ENCODE results near the gene SVEP1. TPM values are rescaled to one million over a fixed set of nuclear protein-coding genes. Genes with fewer than 3 reads are reported as not detected.

SVEP1 gene
- total RNA-seq, 2 experiments from 2014 or later = not detected

DNA sequence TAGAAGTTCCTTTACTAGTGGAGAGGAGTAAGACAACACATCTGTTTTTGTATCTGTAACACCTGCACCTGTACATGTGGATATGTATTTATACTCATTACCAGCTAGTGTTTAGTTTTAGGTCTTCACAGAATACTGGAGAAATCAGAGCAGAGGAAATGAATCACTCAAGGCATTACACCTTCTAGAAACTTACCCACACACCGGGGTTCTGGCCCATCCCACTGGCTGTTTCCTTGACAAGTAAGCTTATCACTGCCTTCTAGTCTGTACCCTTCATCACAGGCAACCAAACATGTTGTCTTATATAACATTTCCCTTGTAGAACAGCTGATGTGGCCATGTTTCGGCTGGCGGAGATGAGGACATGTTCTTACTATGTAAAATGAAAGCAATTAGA, 76.7 kb downstream of the SVEP1 start:
- POLR2A ChIA-PET = no interaction called here
- Mint-ChIP-seq H3K4me1 (ENCODE audit: low read depth) (no peaks in the 10 kb centered on the region), H3K27ac (no peak overlapping the region), H3K36me3 (ENCODE audit: low read depth) (no peaks in the 10 kb centered on the region), H3K9me3 (ENCODE audit: insufficient read depth) (no peaks in the 10 kb centered on the region), H3K27me3 (ENCODE audit: low read depth) (no peaks in the 10 kb centered on the region), H3K4me3 (no peak overlapping the region)
- ATAC-seq (no peak), DNase-seq (no peak)
- CTCF ChIA-PET = no interaction called here

DNA sequence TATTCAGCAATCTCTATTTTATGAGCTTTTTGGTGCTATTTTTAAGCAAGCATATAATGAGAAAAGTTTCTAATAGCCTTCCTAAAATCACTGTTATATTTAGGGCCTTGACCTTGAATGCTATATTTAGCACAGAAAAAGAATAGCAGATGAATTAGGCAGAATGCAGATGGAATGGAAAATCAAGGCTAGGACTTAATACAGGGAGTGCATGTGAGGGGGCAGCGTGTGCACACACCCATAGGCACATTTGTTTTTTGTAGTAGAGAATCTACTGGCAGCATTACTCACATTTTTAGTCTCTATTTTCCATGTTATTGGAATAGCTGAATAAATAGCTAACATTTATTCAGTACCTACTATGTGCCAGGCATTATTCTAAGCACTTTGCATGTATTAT, 79.9 kb downstream of the SVEP1 start:
- no peak for DNase-seq
- no peak for ATAC-seq
- Mint-ChIP-seq H3K36me3 (ENCODE audit: low read depth) (no peaks in the 10 kb centered on the region), H3K27ac (no peak overlapping the region), H3K27me3 (ENCODE audit: low read depth) (no peaks in the 10 kb centered on the region), H3K9me3 (ENCODE audit: insufficient read depth) (no peaks in the 10 kb centered on the region), H3K4me3 (no peak overlapping the region), H3K4me1 (ENCODE audit: low read depth) (no peaks in the 10 kb centered on the region)
- CTCF ChIA-PET = no interaction called here
- POLR2A ChIA-PET = no interaction called here

DNA sequence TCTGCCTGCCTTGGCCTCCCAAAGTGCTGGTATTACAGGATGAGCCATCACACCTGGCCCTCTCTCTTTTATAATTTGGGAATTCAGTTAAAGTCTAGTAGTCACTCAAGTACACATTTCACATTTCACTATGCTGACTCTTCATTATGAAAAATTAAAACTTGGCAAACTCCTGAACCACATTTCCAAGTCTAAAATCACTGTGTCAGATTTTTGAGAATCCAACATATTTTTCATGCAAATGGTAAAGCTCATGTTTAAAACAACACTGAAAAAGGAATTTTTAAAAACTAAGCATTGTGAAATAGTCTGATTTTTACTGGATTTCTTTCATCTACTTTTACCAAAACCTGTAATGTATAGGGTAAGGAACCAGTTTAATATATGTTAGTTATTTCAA, 92.3 kb downstream of the SVEP1 start:
- Mint-ChIP-seq H3K36me3 (ENCODE audit: low read depth) (no peaks in the 10 kb centered on the region), H3K9me3 (ENCODE audit: insufficient read depth) (no peaks in the 10 kb centered on the region), H3K27ac (no peak overlapping the region), H3K27me3 (ENCODE audit: low read depth) (no peaks in the 10 kb centered on the region), H3K4me1 (ENCODE audit: low read depth) (no peaks in the 10 kb centered on the region), H3K4me3 (no peak overlapping the region)
- DNase-seq (no peak), ATAC-seq (no peak)
- POLR2A ChIA-PET = no interaction called here
- CTCF ChIA-PET = no interaction called here

DNA sequence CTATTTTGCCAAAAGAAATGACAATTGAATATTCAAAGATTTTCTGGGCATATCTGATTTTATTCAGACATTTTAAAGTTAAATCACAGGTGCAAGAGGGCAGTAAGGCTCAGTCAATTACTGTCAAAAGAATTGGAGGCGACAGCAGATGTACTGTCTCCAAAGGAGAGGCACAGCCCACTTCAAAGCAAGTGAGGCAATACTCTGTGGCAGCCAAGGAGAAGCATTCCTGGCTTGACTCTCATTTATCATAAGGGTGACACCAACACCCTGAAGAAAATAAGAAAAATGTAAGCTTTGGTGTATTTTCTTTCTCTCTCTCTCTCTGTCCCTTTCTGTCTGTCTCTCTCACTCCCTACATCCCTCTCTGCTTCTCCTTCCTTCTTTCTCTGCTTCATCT, 93.3 kb downstream of the SVEP1 start:
- H3K9me3 Mint-ChIP-seq (ENCODE audit: insufficient read depth) = no peaks in the 10 kb centered on the region
- no peaks in the 10 kb centered on the region for H3K27me3 Mint-ChIP-seq (ENCODE audit: low read depth)
- H3K36me3 Mint-ChIP-seq (ENCODE audit: low read depth) = no peaks in the 10 kb centered on the region
- no peak overlapping the region for H3K4me3 Mint-ChIP-seq
- ATAC-seq (no peak), DNase-seq (no peak)
- H3K27ac Mint-ChIP-seq = no peak overlapping the region
- H3K4me1 Mint-ChIP-seq (ENCODE audit: low read depth) = no peaks in the 10 kb centered on the region
- CTCF ChIA-PET = no interaction called here
- POLR2A ChIA-PET = no interaction called here

DNA sequence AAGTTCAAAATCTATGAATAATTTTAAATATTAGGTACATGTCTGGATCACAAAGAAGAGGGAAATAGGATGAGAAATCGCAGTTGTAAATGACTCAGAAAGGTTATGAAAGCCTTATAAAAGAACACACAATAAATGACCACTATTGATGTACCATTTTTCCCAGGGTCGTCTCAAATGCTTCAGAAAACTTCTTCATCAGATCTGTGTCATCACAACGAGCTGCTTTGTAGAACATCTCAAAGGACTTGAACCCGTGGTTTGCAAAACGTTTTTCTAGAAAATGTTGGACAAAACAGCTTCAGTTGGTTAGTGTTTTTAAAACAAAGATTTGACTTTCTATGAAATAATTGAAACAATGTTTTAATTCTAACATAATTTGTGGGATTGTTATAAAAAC, 100.1 kb downstream of the SVEP1 start:
- no peaks in the 10 kb centered on the region for H3K9me3 Mint-ChIP-seq (ENCODE audit: insufficient read depth)
- DNase-seq (no peak), ATAC-seq (no peak)
- no peaks in the 10 kb centered on the region for H3K36me3 Mint-ChIP-seq (ENCODE audit: low read depth)
- H3K4me3 Mint-ChIP-seq = no peak overlapping the region
- POLR2A ChIA-PET = no interaction called here
- H3K4me1 Mint-ChIP-seq (ENCODE audit: low read depth) = no peaks in the 10 kb centered on the region
- CTCF ChIA-PET = no interaction called here
- H3K27me3 Mint-ChIP-seq (ENCODE audit: low read depth) = no peaks in the 10 kb centered on the region
- no peak overlapping the region for H3K27ac Mint-ChIP-seq

DNA sequence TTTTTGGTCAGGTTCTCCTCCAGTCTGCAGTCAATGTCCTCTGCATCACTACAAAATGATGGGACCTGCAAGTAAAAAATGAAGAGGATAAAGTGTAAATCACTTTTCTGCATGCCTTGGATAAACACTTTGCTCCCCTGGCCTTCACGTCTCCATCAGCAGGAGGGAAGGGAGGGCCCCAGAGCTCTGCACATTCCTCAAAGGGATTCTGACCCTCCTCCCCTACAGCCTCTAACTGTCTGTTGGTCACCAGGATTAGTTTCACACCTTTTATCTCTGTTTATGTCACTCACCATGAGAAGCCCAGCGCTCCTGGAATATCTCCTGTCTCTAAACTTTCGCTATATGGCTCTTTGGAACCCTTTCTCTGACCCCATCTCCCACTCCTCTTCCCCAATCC, 103.3 kb downstream of the SVEP1 start:
- CTCF ChIA-PET = no interaction called here
- H3K9me3 Mint-ChIP-seq (ENCODE audit: insufficient read depth) = no peaks in the 10 kb centered on the region
- POLR2A ChIA-PET = no interaction called here

DNA sequence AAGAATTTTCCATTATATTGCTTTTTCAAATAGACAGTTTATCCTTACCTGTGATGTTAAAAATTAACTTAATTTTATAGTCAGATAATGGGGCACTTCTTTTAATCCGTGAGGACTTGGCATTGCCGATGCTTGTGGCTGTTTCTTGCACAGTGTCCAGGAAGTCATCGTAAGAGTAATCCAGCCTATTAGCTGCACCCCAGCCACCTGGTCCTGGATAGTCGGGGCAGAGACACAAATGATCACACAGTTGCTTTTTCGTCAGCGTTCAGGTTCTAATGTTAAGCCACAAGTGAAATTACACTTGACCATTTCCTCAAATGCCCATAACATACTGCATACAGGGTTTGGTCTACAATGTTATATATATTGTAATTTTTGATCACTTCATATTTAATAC, 107.4 kb downstream of the SVEP1 start:
- Mint-ChIP-seq H3K9me3 (ENCODE audit: insufficient read depth) (no peaks in the 10 kb centered on the region), H3K27me3 (ENCODE audit: low read depth) (no peaks in the 10 kb centered on the region), H3K36me3 (ENCODE audit: low read depth) (no peaks in the 10 kb centered on the region), H3K27ac (no peak overlapping the region), H3K4me3 (no peak overlapping the region), H3K4me1 (ENCODE audit: low read depth) (no peaks in the 10 kb centered on the region)
- ChIA-PET CTCF (no interaction called here), POLR2A (no interaction called here)
- no peak for ATAC-seq
- no peak for DNase-seq

More for the DNA sequence above, 103.3 kb downstream of the SVEP1 start:
- no peaks in the 10 kb centered on the region for H3K4me1 Mint-ChIP-seq (ENCODE audit: low read depth)
- no peak for DNase-seq
- no peaks in the 10 kb centered on the region for H3K27me3 Mint-ChIP-seq (ENCODE audit: low read depth)
- no peak for ATAC-seq
- H3K27ac Mint-ChIP-seq = no peak overlapping the region
- H3K36me3 Mint-ChIP-seq (ENCODE audit: low read depth) = no peaks in the 10 kb centered on the region
- no peak overlapping the region for H3K4me3 Mint-ChIP-seq

DNA sequence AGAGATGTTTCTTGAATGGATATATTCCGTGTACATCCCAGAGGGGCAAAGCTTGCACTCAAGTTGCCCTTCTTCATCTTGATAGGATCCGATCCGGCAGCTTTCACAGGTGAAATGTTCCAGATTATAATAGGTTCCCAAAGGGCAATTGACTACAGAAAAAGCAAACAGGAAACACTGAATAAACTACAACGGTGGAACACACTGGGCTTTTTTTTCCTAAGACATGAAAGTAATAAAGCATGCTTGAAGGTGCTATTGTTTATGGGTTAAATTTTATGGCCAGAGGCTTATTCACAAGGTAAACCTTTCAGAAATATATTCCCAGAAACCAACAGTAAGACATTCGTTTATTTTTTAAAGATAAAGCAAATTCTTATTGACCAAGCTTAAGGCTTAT, 110.6 kb downstream of the SVEP1 start:
- no peak for ATAC-seq
- DNase-seq = no peak
- Mint-ChIP-seq H3K36me3 (ENCODE audit: low read depth) (no peaks in the 10 kb centered on the region), H3K27me3 (ENCODE audit: low read depth) (no peaks in the 10 kb centered on the region), H3K4me3 (no peak overlapping the region), H3K27ac (no peak overlapping the region), H3K9me3 (ENCODE audit: insufficient read depth) (no peaks in the 10 kb centered on the region), H3K4me1 (ENCODE audit: low read depth) (no peaks in the 10 kb centered on the region)
- POLR2A ChIA-PET = no interaction called here
- CTCF ChIA-PET = no interaction called here

DNA sequence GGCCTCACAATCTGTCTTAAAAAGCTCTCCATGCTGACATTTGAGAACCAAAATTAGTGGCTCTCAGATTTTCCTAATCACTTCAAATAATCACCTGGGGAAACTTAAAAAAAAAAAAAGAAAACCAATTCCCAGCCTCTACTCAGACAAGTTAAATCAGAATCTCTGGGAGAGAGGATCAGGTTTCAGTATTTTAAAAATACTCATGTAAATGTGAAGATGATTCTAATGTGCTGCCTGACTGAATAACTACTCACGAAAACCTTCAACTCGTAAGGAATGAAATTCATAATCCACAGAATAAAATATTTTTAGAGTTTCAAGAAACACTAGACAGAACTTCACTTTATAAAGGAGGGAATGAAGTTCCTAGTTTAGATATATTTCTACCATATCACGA, 114.4 kb downstream of the SVEP1 start:
- Mint-ChIP-seq H3K36me3 (ENCODE audit: low read depth) (no peaks in the 10 kb centered on the region), H3K9me3 (ENCODE audit: insufficient read depth) (no peaks in the 10 kb centered on the region), H3K4me1 (ENCODE audit: low read depth) (no peaks in the 10 kb centered on the region), H3K27me3 (ENCODE audit: low read depth) (no peaks in the 10 kb centered on the region), H3K4me3 (no peak overlapping the region), H3K27ac (no peak overlapping the region)
- ChIA-PET POLR2A (no interaction called here), CTCF (no interaction called here)
- DNase-seq (no peak), ATAC-seq (no peak)

DNA sequence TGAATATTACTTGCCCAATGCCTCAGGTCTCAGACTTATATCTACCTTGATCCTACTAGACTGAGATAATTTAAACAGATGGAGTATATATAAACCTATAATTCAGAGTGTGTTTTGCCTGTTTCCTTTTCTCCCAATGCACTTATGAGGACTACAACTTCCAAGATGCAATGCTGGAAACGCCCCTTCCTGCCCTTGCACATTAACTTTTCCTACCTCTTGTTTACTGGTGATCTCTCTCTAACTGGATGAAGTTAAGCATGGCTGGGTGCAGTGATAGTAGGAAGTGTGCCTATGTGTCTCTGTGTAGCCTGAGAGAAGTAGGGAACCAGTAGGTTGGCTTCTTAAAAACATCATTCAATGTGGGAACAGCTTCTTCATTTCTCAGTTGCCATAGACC, 115.2 kb downstream of the SVEP1 start:
- ChIA-PET POLR2A (no interaction called here), CTCF (no interaction called here)
- Mint-ChIP-seq H3K27ac (no peak overlapping the region), H3K27me3 (ENCODE audit: low read depth) (no peaks in the 10 kb centered on the region), H3K4me1 (ENCODE audit: low read depth) (no peaks in the 10 kb centered on the region), H3K9me3 (ENCODE audit: insufficient read depth) (no peaks in the 10 kb centered on the region), H3K4me3 (no peak overlapping the region), H3K36me3 (ENCODE audit: low read depth) (no peaks in the 10 kb centered on the region)
- ATAC-seq (no peak), DNase-seq (no peak)

DNA sequence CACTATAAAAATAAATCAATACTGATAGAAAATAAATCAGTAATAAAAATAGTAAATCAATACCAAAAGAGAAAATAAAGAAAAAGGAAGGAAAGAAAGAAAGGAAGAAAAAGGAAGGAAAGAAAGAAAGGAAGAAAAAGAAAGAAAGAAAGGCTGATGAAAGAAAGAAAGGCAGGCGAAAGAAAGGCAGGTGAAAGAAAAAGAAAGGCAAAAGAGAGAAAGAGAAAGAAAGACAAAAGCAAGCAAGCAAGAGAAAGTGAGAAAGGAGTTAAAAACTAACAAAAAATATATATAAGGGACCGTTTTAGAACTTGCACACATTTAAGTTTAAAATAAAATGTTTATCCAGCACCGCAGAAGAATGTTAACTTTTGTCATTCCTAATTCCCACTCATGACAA, 116.0 kb downstream of the SVEP1 start:
- ChIA-PET POLR2A (no interaction called here), CTCF (no interaction called here)

DNA sequence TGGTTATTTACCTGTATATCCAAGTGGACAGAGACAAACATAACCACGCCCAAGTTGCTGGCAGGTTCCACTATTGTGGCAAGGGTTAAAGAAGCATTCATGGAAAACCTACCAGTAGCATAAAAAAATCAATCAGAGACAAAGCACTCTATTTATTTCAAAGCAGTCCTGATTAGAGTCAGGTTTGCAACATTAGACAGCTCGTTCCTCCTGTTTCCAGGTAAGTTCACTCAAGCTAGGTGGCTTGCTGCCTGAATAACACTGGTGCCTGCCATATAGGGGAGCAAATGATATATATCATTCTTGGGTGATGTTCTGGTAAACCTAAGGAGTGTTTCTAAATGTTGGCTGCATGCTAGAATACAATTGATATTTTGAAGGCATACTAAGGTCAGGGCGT, 122.3 kb downstream of the SVEP1 start:
- Mint-ChIP-seq H3K9me3 (ENCODE audit: insufficient read depth) (no peaks in the 10 kb centered on the region), H3K36me3 (ENCODE audit: low read depth) (no peaks in the 10 kb centered on the region), H3K27me3 (ENCODE audit: low read depth) (peaks cover 2% of the 10 kb centered on the region), H3K4me1 (ENCODE audit: low read depth) (no peaks in the 10 kb centered on the region), H3K27ac (no peak overlapping the region), H3K4me3 (no peak overlapping the region)
- ATAC-seq (no peak), DNase-seq (no peak)
- ChIA-PET CTCF (no interaction called here), POLR2A (no interaction called here)

More for the DNA sequence above, 116.0 kb downstream of the SVEP1 start:
- H3K36me3 Mint-ChIP-seq (ENCODE audit: low read depth) = no peaks in the 10 kb centered on the region
- no peak overlapping the region for H3K4me3 Mint-ChIP-seq
- no peaks in the 10 kb centered on the region for H3K4me1 Mint-ChIP-seq (ENCODE audit: low read depth)
- DNase-seq (no peak), ATAC-seq (no peak)
- no peak overlapping the region for H3K27ac Mint-ChIP-seq
- H3K27me3 Mint-ChIP-seq (ENCODE audit: low read depth) = no peaks in the 10 kb centered on the region
- H3K9me3 Mint-ChIP-seq (ENCODE audit: insufficient read depth) = no peaks in the 10 kb centered on the region

DNA sequence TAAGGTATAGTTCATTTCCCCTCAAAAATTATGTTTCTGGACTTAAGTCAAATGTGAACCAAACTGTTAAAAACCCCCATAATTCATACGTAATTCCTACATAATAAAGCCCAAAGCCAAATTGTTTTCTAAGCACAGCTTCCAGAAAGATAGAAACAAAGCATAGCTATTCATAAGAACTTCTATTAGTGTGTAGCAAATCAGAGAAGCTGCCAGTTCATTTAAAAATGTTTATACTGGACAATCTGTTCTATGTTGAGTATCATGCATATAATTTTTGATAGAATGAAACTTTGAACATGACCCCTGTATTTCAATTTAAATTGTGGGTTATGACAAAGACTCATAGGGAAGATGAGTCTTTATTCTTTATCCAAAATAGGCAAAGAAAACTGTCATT, 122.9 kb downstream of the SVEP1 start:
- ChIA-PET POLR2A (no interaction called here), CTCF (no interaction called here)
- Mint-ChIP-seq H3K27ac (no peak overlapping the region), H3K4me1 (ENCODE audit: low read depth) (no peaks in the 10 kb centered on the region), H3K9me3 (ENCODE audit: insufficient read depth) (no peaks in the 10 kb centered on the region), H3K36me3 (ENCODE audit: low read depth) (no peaks in the 10 kb centered on the region), H3K27me3 (ENCODE audit: low read depth) (peaks cover 2% of the 10 kb centered on the region), H3K4me3 (no peak overlapping the region)
- DNase-seq (no peak), ATAC-seq (no peak)

DNA sequence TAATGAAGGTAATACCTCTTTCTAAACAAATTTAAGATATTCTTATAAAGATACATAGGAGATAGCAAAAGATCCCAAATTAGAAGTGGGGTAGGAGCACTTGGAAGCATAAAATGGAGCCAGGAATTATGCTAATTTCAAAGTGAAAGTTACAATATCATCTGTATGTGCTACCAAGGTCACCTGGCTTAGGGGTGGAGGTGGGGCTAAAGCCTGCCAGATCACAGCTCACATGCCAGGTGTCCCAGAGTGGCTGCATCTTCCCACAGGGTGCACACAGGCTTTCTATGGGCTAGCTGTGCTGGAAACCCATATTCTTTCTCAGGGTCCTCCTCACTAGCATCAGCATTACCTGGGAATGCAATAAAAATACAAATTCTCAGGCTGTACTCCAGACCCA, 123.7 kb downstream of the SVEP1 start:
- Mint-ChIP-seq H3K9me3 (ENCODE audit: insufficient read depth) (no peaks in the 10 kb centered on the region), H3K4me1 (ENCODE audit: low read depth) (no peaks in the 10 kb centered on the region), H3K4me3 (no peak overlapping the region), H3K27me3 (ENCODE audit: low read depth) (peaks cover 2% of the 10 kb centered on the region), H3K27ac (no peak overlapping the region), H3K36me3 (ENCODE audit: low read depth) (no peaks in the 10 kb centered on the region)
- no peak for ATAC-seq
- ChIA-PET CTCF (no interaction called here), POLR2A (no interaction called here)
- no peak for DNase-seq

Data from activated CD8-positive, alpha-beta T cell treated with anti-CD3 and anti-CD28 coated beads, Interleukin-2, amount 10 ng/mL, durations not matched to agents 7 days and 5 days (primary cell).